Inferior parietal cortex (tissue), 1 donor: ENCODE results near the gene IKBKE.
A peak's percentile ranks its signal among the peaks of the same experiment; 100 is the strongest.
"Not testable (repeated sequence)": the region's sequence is repeated elsewhere in the genome, so short reads cannot be mapped to it uniquely, and the experiment has no call there.

Experiments used
- DNase-seq: peaks from one replicate; pipeline ENCODE4 v3.0.0-alpha.2; 2016; ENCODE audit errors: extremely low spot score

The IKBKE gene

GRCh38 chr1:206472886-206473285 is 2.6 kb downstream of the IKBKE start:
- DNase-seq = no peak

GRCh38 chr1:206476058-206476457 is 5.8 kb downstream of the IKBKE start:
- DNase-seq = no peak

GRCh38 chr1:206476591-206476990 is 6.3 kb downstream of the IKBKE start:
- no peak for DNase-seq

- no peak for DNase-seq
These were observed 6.8 kb downstream of the IKBKE start for GRCh38 chr1:206477110-206477509.

- DNase-seq = no peak
These were observed 7.5 kb downstream of the IKBKE start for GRCh38 chr1:206477581-206478380.

GRCh38 chr1:206478746-206479145 is 8.5 kb downstream of the IKBKE start:
- no peak for DNase-seq

GRCh38 chr1:206479183-206480125 is 9.2 kb downstream of the IKBKE start:
- peak; percentile 86 for DNase-seq

GRCh38 chr1:206480211-206480610 is 9.9 kb downstream of the IKBKE start:
- DNase-seq = no peak

GRCh38 chr1:206482611-206483010 is 12.3 kb downstream of the IKBKE start:
- DNase-seq = no peak

GRCh38 chr1:206483864-206484263 is 13.6 kb downstream of the IKBKE start:
- not testable (repeated sequence) for DNase-seq

GRCh38 chr1:206484901-206485300 is 14.6 kb downstream of the IKBKE start:
- DNase-seq = no peak

GRCh38 chr1:206486995-206487788 is 16.9 kb downstream of the IKBKE start:
- no peak for DNase-seq

- DNase-seq = no peak
These were observed 17.7 kb downstream of the IKBKE start for GRCh38 chr1:206487970-206488369.

- DNase-seq = no peak
These were observed 18.2 kb downstream of the IKBKE start for GRCh38 chr1:206488466-206488865.

GRCh38 chr1:206489980-206490770 is 19.9 kb downstream of the IKBKE start:
- peak; percentile 82 for DNase-seq

GRCh38 chr1:206490771-206491405 is 20.6 kb downstream of the IKBKE start:
- no peak for DNase-seq

GRCh38 chr1:206491616-206492015 is 21.3 kb downstream of the IKBKE start:
- DNase-seq = no peak

- no peak for DNase-seq
These were observed 22.3 kb downstream of the IKBKE start for GRCh38 chr1:206492589-206492988.

- DNase-seq = no peak
These were observed 23.0 kb downstream of the IKBKE start for GRCh38 chr1:206493279-206493678.

- no peak for DNase-seq
These were observed 24.8 kb downstream of the IKBKE start for GRCh38 chr1:206495011-206495461.
